Activated CD4-positive, alpha-beta T cell treated with anti-CD3 and anti-CD28 coated beads, Interleukin-2, amount 10 ng/mL, durations not matched to agents 7 days and 5 days (primary cell): ENCODE data around the gene GOLGA6D. TPM values are rescaled to one million over a fixed set of nuclear protein-coding genes. Genes with fewer than 3 reads are reported as not detected.
A peak's percentile ranks its signal among the peaks of the same experiment; 100 is the strongest.
"Not testable (repeated sequence)": the region's sequence is repeated elsewhere in the genome, so short reads cannot be mapped to it uniquely, and the experiment has no call there.

Experiments used
- CTCF ChIA-PET: fragments of 350-600 bp; sonication (Branson Sonifier 250); formaldehyde crosslinking; loops from one replicate; lab custom pipeline; 2021; ENCODE audit warnings: antibody characterized with exemption; lab: Charles Lee
- POLR2A ChIA-PET: fragments of 350-600 bp; sonication (Branson Sonifier 250); formaldehyde crosslinking; loops from one replicate; lab custom pipeline; 2021; ENCODE audit warnings: antibody characterized with exemption; lab: Charles Lee
- DNase-seq: peaks from one replicate; pipeline ENCODE4 v3.0.0-alpha.2; 2020
- H3K27ac Mint-ChIP-seq: one replicate; pipeline ENCODE4 v1.8.0; 2021; ENCODE audit warnings: mild to moderate bottlenecking, moderate library complexity, mixed read lengths
- H3K27me3 Mint-ChIP-seq: one replicate; pipeline ENCODE4 v1.8.0; 2021; ENCODE audit warnings: mixed read lengths
- H3K36me3 Mint-ChIP-seq: one replicate; pipeline ENCODE4 v1.8.0; 2021; ENCODE audit warnings: low read depth, mixed read lengths
- H3K4me1 Mint-ChIP-seq: one replicate; pipeline ENCODE4 v1.8.0; 2021; ENCODE audit warnings: mixed read lengths
- H3K4me3 Mint-ChIP-seq: one replicate; pipeline ENCODE4 v1.8.0; 2021; ENCODE audit warnings: mild to moderate bottlenecking, moderate library complexity, mixed read lengths
- H3K9me3 Mint-ChIP-seq: one replicate; pipeline ENCODE4 v1.8.0; 2021; ENCODE audit warnings: mixed read lengths
- total RNA-seq, 2 experiments: library from RNA; stranded (reverse); gene quantifications; one replicate each; pipeline ENCODE4 v1.2.3, GENCODE V29; 2021

GOLGA6D gene
- total RNA-seq, 2 experiments from 2014 or later, result not detected

- H3K27ac Mint-ChIP-seq, H3K9me3 Mint-ChIP-seq, H3K36me3 Mint-ChIP-seq, DNase-seq, H3K27me3 Mint-ChIP-seq, POLR2A ChIA-PET, H3K4me1 Mint-ChIP-seq, H3K4me3 Mint-ChIP-seq, CTCF ChIA-PET: not testable (repeated sequence)
These were observed 24.6 kb upstream of the GOLGA6D start, which contains the start of gene GOLGA6C for GRCh38 chr15:75258034-75258433. TSS of gene GOLGA6C (plus strand) at chr15:75258334. CDS start at chr15:75258599, 265 bp downstream.

- DNase-seq, H3K36me3 Mint-ChIP-seq, POLR2A ChIA-PET, H3K4me1 Mint-ChIP-seq, H3K4me3 Mint-ChIP-seq, H3K27me3 Mint-ChIP-seq, H3K27ac Mint-ChIP-seq, H3K9me3 Mint-ChIP-seq, CTCF ChIA-PET: not testable (repeated sequence)
These were observed 23.9 kb upstream of the GOLGA6D start for GRCh38 chr15:75258620-75259343.

GRCh38 chr15:75259873-75260272, 22.8 kb upstream of the GOLGA6D start:
- H3K36me3 Mint-ChIP-seq, H3K4me1 Mint-ChIP-seq, H3K9me3 Mint-ChIP-seq, H3K27me3 Mint-ChIP-seq, DNase-seq, H3K4me3 Mint-ChIP-seq, H3K27ac Mint-ChIP-seq, CTCF ChIA-PET, POLR2A ChIA-PET: not testable (repeated sequence)

GRCh38 chr15:75273751-75274359, 8.8 kb upstream of the GOLGA6D start:
- H3K9me3 Mint-ChIP-seq, H3K4me3 Mint-ChIP-seq, H3K27ac Mint-ChIP-seq, POLR2A ChIA-PET, H3K27me3 Mint-ChIP-seq, H3K4me1 Mint-ChIP-seq, H3K36me3 Mint-ChIP-seq, DNase-seq: not testable (repeated sequence)
- CTCF ChIA-PET, result interaction anchor here (1.0 kb wide), 2 partner anchors 93 to 1220 kb away, joined by 3 read pairs; no protein-coding TSS in a partner anchor

GRCh38 chr15:75274509-75275107, 8.0 kb upstream of the GOLGA6D start:
- H3K4me1 Mint-ChIP-seq, H3K27me3 Mint-ChIP-seq, H3K36me3 Mint-ChIP-seq, H3K27ac Mint-ChIP-seq, POLR2A ChIA-PET, H3K9me3 Mint-ChIP-seq, H3K4me3 Mint-ChIP-seq: not testable (repeated sequence)
- CTCF ChIA-PET, result interaction anchor here (1.0 kb wide), 2 partner anchors 94 to 1220 kb away, joined by 3 read pairs; no protein-coding TSS in a partner anchor
- DNase-seq, result peak; percentile 67

GRCh38 chr15:75275617-75276016, 7.0 kb upstream of the GOLGA6D start:
- H3K36me3 Mint-ChIP-seq, H3K27me3 Mint-ChIP-seq, H3K4me1 Mint-ChIP-seq, H3K4me3 Mint-ChIP-seq, CTCF ChIA-PET, H3K9me3 Mint-ChIP-seq, H3K27ac Mint-ChIP-seq, DNase-seq, POLR2A ChIA-PET: not testable (repeated sequence)

- H3K27ac Mint-ChIP-seq, H3K27me3 Mint-ChIP-seq, H3K36me3 Mint-ChIP-seq, CTCF ChIA-PET, H3K9me3 Mint-ChIP-seq, H3K4me3 Mint-ChIP-seq, H3K4me1 Mint-ChIP-seq, POLR2A ChIA-PET, DNase-seq: not testable (repeated sequence)
These were observed 4.1 kb upstream of the GOLGA6D start for GRCh38 chr15:75278497-75278896.

- H3K27ac Mint-ChIP-seq, POLR2A ChIA-PET, H3K36me3 Mint-ChIP-seq, CTCF ChIA-PET, DNase-seq, H3K4me1 Mint-ChIP-seq, H3K27me3 Mint-ChIP-seq, H3K9me3 Mint-ChIP-seq, H3K4me3 Mint-ChIP-seq: not testable (repeated sequence)
These were observed 1.5 kb downstream of the GOLGA6D start for GRCh38 chr15:75284152-75284551.

- H3K9me3 Mint-ChIP-seq, CTCF ChIA-PET, POLR2A ChIA-PET, H3K4me3 Mint-ChIP-seq, H3K27me3 Mint-ChIP-seq, H3K27ac Mint-ChIP-seq, DNase-seq, H3K4me1 Mint-ChIP-seq, H3K36me3 Mint-ChIP-seq: not testable (repeated sequence)
These were observed 11.0 kb downstream of the GOLGA6D start for GRCh38 chr15:75293660-75294059.

GRCh38 chr15:75298541-75299310, 16.1 kb downstream of the GOLGA6D start:
- H3K27ac Mint-ChIP-seq, H3K9me3 Mint-ChIP-seq, CTCF ChIA-PET, H3K4me1 Mint-ChIP-seq, DNase-seq, H3K4me3 Mint-ChIP-seq, POLR2A ChIA-PET, H3K27me3 Mint-ChIP-seq, H3K36me3 Mint-ChIP-seq: not testable (repeated sequence)

GRCh38 chr15:75299311-75299688, 16.7 kb downstream of the GOLGA6D start:
- POLR2A ChIA-PET, H3K9me3 Mint-ChIP-seq, H3K4me1 Mint-ChIP-seq, H3K4me3 Mint-ChIP-seq, H3K27ac Mint-ChIP-seq, H3K36me3 Mint-ChIP-seq, CTCF ChIA-PET: not testable (repeated sequence)
- peaks cover 12% of the 10 kb centered on the region for H3K27me3 Mint-ChIP-seq
- DNase-seq, result peak; percentile 64

- POLR2A ChIA-PET, H3K4me1 Mint-ChIP-seq, H3K36me3 Mint-ChIP-seq, DNase-seq, H3K27ac Mint-ChIP-seq, CTCF ChIA-PET, H3K4me3 Mint-ChIP-seq, H3K9me3 Mint-ChIP-seq: not testable (repeated sequence)
- H3K27me3 Mint-ChIP-seq, result peaks cover 17% of the 10 kb centered on the region
These were observed 17.4 kb downstream of the GOLGA6D start for GRCh38 chr15:75300026-75300425.

GRCh38 chr15:75302318-75302717, 19.7 kb downstream of the GOLGA6D start:
- peaks cover 8% of the 10 kb centered on the region for H3K4me1 Mint-ChIP-seq
- ChIA-PET POLR2A (no interaction called here), CTCF (no interaction called here)
- no peak overlapping the region for H3K4me3 Mint-ChIP-seq
- H3K27ac Mint-ChIP-seq, result no peak overlapping the region
- peaks cover 25% of the 10 kb centered on the region for H3K27me3 Mint-ChIP-seq
- no peak for DNase-seq
- H3K36me3 Mint-ChIP-seq, result no peaks in the 10 kb centered on the region
- no peaks in the 10 kb centered on the region for H3K9me3 Mint-ChIP-seq
